Measurements from ENCODE around the gene CT55.

CT55 gene

DNA sequence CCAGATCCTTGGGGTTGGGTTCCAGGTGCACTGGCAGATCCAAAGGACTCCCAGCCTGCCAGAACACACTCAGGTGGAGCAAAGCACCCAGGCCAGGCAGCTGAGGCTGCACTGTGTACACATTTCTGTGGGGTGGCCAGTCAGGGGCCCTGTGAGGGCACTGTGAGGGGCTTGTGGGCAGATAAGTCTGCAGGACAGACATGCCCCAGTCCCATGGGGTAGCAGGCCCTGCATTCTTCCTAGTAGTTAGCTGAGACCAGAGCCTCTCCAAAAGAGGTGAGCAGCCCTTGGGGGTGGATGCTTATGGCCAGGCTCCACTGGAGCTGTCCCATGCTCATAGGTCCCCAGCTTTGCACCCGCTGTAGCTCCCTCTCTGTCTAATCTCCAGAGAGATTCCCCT is 58.5 kb downstream of the CT55 start:
- ChIA-PET POLR2A (no interaction called here), CTCF (interaction anchor here (0.6 to 3.5 kb wide), 8 partner anchors 21 to 369 kb away, joined by 3 to 20 read pairs (median 3); no protein-coding TSS in a partner anchor)
- Histone ChIP-seq H3K36me3 (ENCODE audit: control insufficient read depth in 2 of 2, insufficient read depth in 1 of 2, low read length in 2 of 2) (no peaks in the 10 kb centered on the region), H3K9me3 (ENCODE audit: control insufficient read depth, insufficient read depth, low read depth, low read length) (no peaks in the 10 kb centered on the region; the same call in 1 of the 2 replicates), H3K4me3 (ENCODE audit: low read depth, low read length) (no peak overlapping the region), H3K27ac (ENCODE audit: extremely low read depth, low read depth, low read length) (no peak overlapping the region), H3K4me1 (ENCODE audit: control insufficient read depth, insufficient read depth, low read length) (no peaks in the 10 kb centered on the region)
- TF ChIP-seq ZNF366 (tag by site-specific recombination; conservative IDR thresholded peaks at IDR 0.05) (no peak), ZNF19 (tag by site-specific recombination; IDR thresholded peaks at IDR 0.05; ENCODE audit: low read depth) (no peak), ZEB2 (tag by site-specific recombination; IDR thresholded peaks at IDR 0.05) (no peak), ZFP37 (tag by site-specific recombination; IDR thresholded peaks at IDR 0.05) (no peak), WT1 (tag by site-specific recombination; IDR thresholded peaks at IDR 0.05) (no peak), ZBTB1 (tag by site-specific recombination; IDR thresholded peaks at IDR 0.05) (no peak), ZNF175 (tag by site-specific recombination; IDR thresholded peaks at IDR 0.05) (no peak), HIC1 (tag by site-specific recombination; IDR thresholded peaks at IDR 0.05) (no peak), ZNF114 (tag by site-specific recombination; IDR thresholded peaks at IDR 0.05) (no peak), ZBTB26 (tag by site-specific recombination; optimal IDR thresholded peaks at IDR 0.05) (no peak), ZNF518A (tag by site-specific recombination; conservative IDR thresholded peaks at IDR 0.05; ENCODE audit: low read depth) (no peak), ZNF350 (tag by site-specific recombination; IDR thresholded peaks at IDR 0.05) (no peak), ZNF660 (tag by site-specific recombination; IDR thresholded peaks at IDR 0.05) (no peak), ZFP69B (tag by site-specific recombination; IDR thresholded peaks at IDR 0.05) (no peak), ZNF514 (tag by site-specific recombination; IDR thresholded peaks at IDR 0.05) (no peak)
- TF ChIP-seq, protein P1, sequence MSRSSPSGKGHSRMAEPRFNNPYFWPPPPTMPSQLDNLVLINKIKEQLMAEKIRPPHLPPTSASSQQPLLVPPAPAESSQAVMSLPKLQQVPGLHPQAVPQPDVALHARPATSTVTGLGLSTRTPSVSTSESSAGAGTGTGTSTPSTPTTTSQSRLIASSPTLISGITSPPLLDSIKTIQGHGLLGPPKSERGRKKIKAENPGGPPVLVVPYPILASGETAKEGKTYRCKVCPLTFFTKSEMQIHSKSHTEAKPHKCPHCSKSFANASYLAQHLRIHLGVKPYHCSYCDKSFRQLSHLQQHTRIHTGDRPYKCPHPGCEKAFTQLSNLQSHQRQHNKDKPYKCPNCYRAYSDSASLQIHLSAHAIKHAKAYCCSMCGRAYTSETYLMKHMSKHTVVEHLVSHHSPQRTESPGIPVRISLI (tag by site-specific recombination; IDR thresholded peaks at IDR 0.05): no peak
- TF ChIP-seq, protein P2, sequence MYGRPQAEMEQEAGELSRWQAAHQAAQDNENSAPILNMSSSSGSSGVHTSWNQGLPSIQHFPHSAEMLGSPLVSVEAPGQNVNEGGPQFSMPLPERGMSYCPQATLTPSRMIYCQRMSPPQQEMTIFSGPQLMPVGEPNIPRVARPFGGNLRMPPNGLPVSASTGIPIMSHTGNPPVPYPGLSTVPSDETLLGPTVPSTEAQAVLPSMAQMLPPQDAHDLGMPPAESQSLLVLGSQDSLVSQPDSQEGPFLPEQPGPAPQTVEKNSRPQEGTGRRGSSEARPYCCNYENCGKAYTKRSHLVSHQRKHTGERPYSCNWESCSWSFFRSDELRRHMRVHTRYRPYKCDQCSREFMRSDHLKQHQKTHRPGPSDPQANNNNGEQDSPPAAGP (tag by site-specific recombination; IDR thresholded peaks at IDR 0.05): no peak

All from HEK293 (cell line).